Left lung (tissue), 14 donors: ENCODE results near the gene TICAM2. TPM values are rescaled to one million over a fixed set of nuclear protein-coding genes. Genes with fewer than 3 reads are reported as not detected.
"Not testable (repeated sequence)": the region's sequence is repeated elsewhere in the genome, so short reads cannot be mapped to it uniquely, and the experiment has no call there.

Source experiments
- ATAC-seq: fragments of 200-7000 bp; cut with Tn5 transposase; one replicate; pipeline ENCODE4 v1.9.1; 2020; ENCODE audit warnings: moderate library complexity
- DNase-seq, 4 donors: peaks; one replicate each; pipeline ENCODE4 v3.0.0-alpha.2; 2013 to 2020
- H3K27ac ChIP-seq, 2 donors: fragments of 200-600 bp; sonication (generic) in 1 of 2; one replicate each; pipeline versions ENCODE4 v1.5.0 to v1.8.0; 2020 to 2021
- H3K27me3 ChIP-seq, 2 donors: fragments of 200-600 bp; sonication (generic) in 1 of 2; one replicate each; pipeline versions ENCODE4 v1.5.0 to v1.8.0; 2020 to 2021
- H3K36me3 ChIP-seq, 2 donors: fragments of 200-600 bp; sonication (generic) in 1 of 2; one replicate each; pipeline versions ENCODE4 v1.5.0 to v1.8.0; 2020 to 2021
- H3K4me1 ChIP-seq, 2 donors: fragments of 200-600 bp; one replicate each; pipeline ENCODE4 v1.8.0; 2021
- H3K4me3 ChIP-seq, 2 donors: fragments of 200-600 bp; sonication (generic) in 1 of 2; one replicate each; pipeline versions ENCODE4 v1.5.0 to v1.8.0; 2020 to 2021; ENCODE audit warnings: mild to moderate bottlenecking in 1 of 2
- H3K9me3 ChIP-seq, 2 donors: fragments of 200-600 bp; sonication (generic) in 1 of 2; one replicate each; pipeline versions ENCODE4 v1.5.0 to v1.8.0; 2020 to 2021
- CTCF ChIP-seq, 2 donors: fragments of 200-600 bp; sonication (generic) in 1 of 2; IDR thresholded peaks; one replicate each; pipeline versions ENCODE4 v1.5.0 to v1.8.0; 2021; ENCODE audit warnings: antibody characterized with exemption in 2 of 2
- intact Hi-C, 2 donors: fragments of 100-400 bp; cut with DNase I; formaldehyde crosslinking; loops; one replicate each; pipeline versions ENCODE4 v1.11.2 to v1.14.2; 2022
- long read RNA-seq, 12 donors: library from polyadenylated mRNA in 2 of 12; unstranded in 2 of 12; transcript quantifications; one replicate each; pipeline ENCODE4 v2.0.0 and lab custom pipeline, GENCODE V29; 2019 to 2026
- polyA plus RNA-seq, 6 donors: library from polyadenylated mRNA; unstranded; fragments of 120-200 nt; gene quantifications; one replicate each; pipeline ENCODE4 v1.2.1, GENCODE V29; 2013; ENCODE audit not compliant: insufficient read length in 6 of 6
- total RNA-seq, 2 donors: library from RNA; stranded (reverse); fragmentation: NEBNext Ultra II Directional; extraction: Animal tissue kit (Norgen Biotek cat#: 25700); gene quantifications; one replicate each; pipeline ENCODE4 v1.2.1, GENCODE V29; 2021
- donor health status: DM: no; HTN: yes; CAD: no.
- donor health status: DM: no; HTN: no; CAD: no.

TICAM2 gene
- 1 to 10 TPM; 5.4 to 8.6 TPM for total RNA-seq
- 1 to 10 TPM; 3.2 to 8.2 (median 6.4) TPM for polyA plus RNA-seq
- long read RNA-seq, donor 1, partial matches to known transcripts: 0 of 3 reads
- long read RNA-seq, donor 1, other reads (novel, unspliced or antisense): 0 of 3 reads
- long read RNA-seq, donor 2, partial matches to known transcripts: 0 of 3 reads
- long read RNA-seq, donor 2, other reads (novel, unspliced or antisense): 0 of 3 reads
- long read RNA-seq, donor 3: 0 reads
- long read RNA-seq, donor 4, partial matches to known transcripts: 0 of 2 reads
- long read RNA-seq, donor 4, other reads (novel, unspliced or antisense): 0 of 2 reads
- long read RNA-seq, donor 5, transcript TICAM2-201 (2 exons, 3,049 nt): major isoform, 5 of 5 reads
- long read RNA-seq, donor 5, partial matches to known transcripts: 0 of 5 reads
- long read RNA-seq, donor 5, other reads (novel, unspliced or antisense): 0 of 5 reads
- long read RNA-seq, donor 6, partial matches to known transcripts: 5 of 11 reads
- long read RNA-seq, donor 6, other reads (novel, unspliced or antisense): 6 of 11 reads
- long read RNA-seq, donor 7, partial matches to known transcripts: 0 of 1 reads
- long read RNA-seq, donor 7, other reads (novel, unspliced or antisense): 0 of 1 reads
- long read RNA-seq, donor 8, partial matches to known transcripts: 0 of 3 reads
- long read RNA-seq, donor 8, other reads (novel, unspliced or antisense): 0 of 3 reads
- long read RNA-seq, donor 9: 0 reads
- long read RNA-seq, donor 10: 0 reads
- long read RNA-seq, donor 11, partial matches to known transcripts: 0 of 1 reads
- long read RNA-seq, donor 11, other reads (novel, unspliced or antisense): 0 of 1 reads
- long read RNA-seq, donor 12, partial matches to known transcripts: 0 of 1 reads
- long read RNA-seq, donor 12, other reads (novel, unspliced or antisense): 0 of 1 reads

- intact Hi-C loops: no loop called here
- Histone ChIP-seq H3K27me3 (no peaks in the 10 kb centered on the region), H3K9me3 (no peaks in the 10 kb centered on the region), H3K27ac (peak within 1 kb of the TSS; percentile 93 to 95), H3K4me1 (peaks cover 0 to 44% of the 10 kb centered on the region in 2 donors), H3K4me3 (peak within 1 kb of the TSS; percentile 68 to 69), H3K36me3 (no peaks in the 10 kb centered on the region)
- DNase-seq (peak; percentile 61 to 93 (median 83)), ATAC-seq (peak; percentile 92)
- peak in 1 of 2 donors; percentile 38 for TF ChIP-seq CTCF (IDR thresholded peaks at IDR 0.05)
Observed at GRCh38 chr5:115601701-115602590, at the start of gene TICAM2. TICAM2 (minus strand) TSS chr5:115602479; CDS start chr5:115581256, 21,223 bp downstream.

- intact Hi-C loops: no loop called here
- ATAC-seq (no peak), DNase-seq (no peak)
- TF ChIP-seq CTCF (IDR thresholded peaks at IDR 0.05): no peak
- H3K27me3 ChIP-seq: no peaks in the 10 kb centered on the region
- H3K27ac ChIP-seq: no peak overlapping the region
- no peaks in the 10 kb centered on the region for H3K36me3 ChIP-seq
- no peak overlapping the region for H3K4me3 ChIP-seq
- H3K4me1 ChIP-seq: no peaks in the 10 kb centered on the region
- H3K9me3 ChIP-seq: no peaks in the 10 kb centered on the region
Observed at GRCh38 chr5:115649541-115649940, 47.3 kb upstream of the TICAM2 start.

GRCh38 chr5:115648056-115648455 lies 45.8 kb upstream of the TICAM2 start:
- H3K27me3 ChIP-seq: peaks cover 0 to 10% of the 10 kb centered on the region in 2 donors
- no peaks in the 10 kb centered on the region for H3K9me3 ChIP-seq
- ATAC-seq (no peak), DNase-seq (no peak)
- TF ChIP-seq CTCF (IDR thresholded peaks at IDR 0.05): no peak
- intact Hi-C loops: no loop called here
- H3K27ac ChIP-seq: no peak overlapping the region
- no peaks in the 10 kb centered on the region for H3K4me1 ChIP-seq
- H3K4me3 ChIP-seq: no peak overlapping the region
- H3K36me3 ChIP-seq: no peaks in the 10 kb centered on the region

GRCh38 chr5:115645386-115645785 lies 43.1 kb upstream of the TICAM2 start:
- H3K27ac ChIP-seq, H3K4me3 ChIP-seq, H3K9me3 ChIP-seq, ATAC-seq, intact Hi-C loops, H3K27me3 ChIP-seq, H3K36me3 ChIP-seq, DNase-seq, H3K4me1 ChIP-seq: not testable (repeated sequence)

- Histone ChIP-seq H3K36me3 (no peaks in the 10 kb centered on the region), H3K4me1 (no peaks in the 10 kb centered on the region), H3K27me3 (peaks cover 0 to 10% of the 10 kb centered on the region in 2 donors), H3K9me3 (no peaks in the 10 kb centered on the region), H3K4me3 (no peak overlapping the region), H3K27ac (no peak overlapping the region)
- TF ChIP-seq CTCF (IDR thresholded peaks at IDR 0.05): no peak
- intact Hi-C loops: no loop called here
- DNase-seq: no peak
- ATAC-seq: no peak
Observed at GRCh38 chr5:115644046-115644445, 41.8 kb upstream of the TICAM2 start.
